GM12892 (cell line): ENCODE data around the gene GYPB.
"Not testable (repeated sequence)": the region's sequence is repeated elsewhere in the genome, so short reads cannot be mapped to it uniquely, and the experiment has no call there.

Experiments
- POLR2A ChIP-seq: IDR thresholded peaks from 2 replicates; pipeline ENCODE4 v1.6.1; 2011; ENCODE audit warnings: low read depth, low read length, control low read depth
- POLR2AphosphoS5 ChIP-seq: IDR thresholded peaks from 2 replicates; pipeline ENCODE4 v1.6.1; 2011; ENCODE audit warnings: low read depth, low read length, control low read depth

GRCh38 chr4:143974021-143974420, 45.2 kb downstream of the GYPB start:
- TF ChIP-seq POLR2A, POLR2AphosphoS5: not testable (repeated sequence)
